Astrocyte of the spinal cord (primary cell): ENCODE measurements around the gene UTS2B.

Experiments
- DNase-seq: peaks from one replicate; pipeline ENCODE4 v3.0.0; 2011; ENCODE audit warnings: low read depth, low spot score
- H3K4me3 ChIP-seq: 2 replicates; pipeline ENCODE4 v1.5.1; 2011; ENCODE audit warnings: low read depth, mild to moderate bottlenecking, low read length, moderate library complexity
- in situ Hi-C: cut with HindIII; loops from 2 replicates; pipeline ENCODE4 v1.10.0; 2017; ENCODE audit warnings: low sequenced_read_pairs
- TF ChIP-seq, protein P1 (sequence below): IDR thresholded peaks from 2 replicates; pipeline ENCODE4 v1.5.1; 2012; ENCODE audit warnings: low read depth, mild to moderate bottlenecking, low read length, inconsistent platforms

Gene UTS2B

DNA sequence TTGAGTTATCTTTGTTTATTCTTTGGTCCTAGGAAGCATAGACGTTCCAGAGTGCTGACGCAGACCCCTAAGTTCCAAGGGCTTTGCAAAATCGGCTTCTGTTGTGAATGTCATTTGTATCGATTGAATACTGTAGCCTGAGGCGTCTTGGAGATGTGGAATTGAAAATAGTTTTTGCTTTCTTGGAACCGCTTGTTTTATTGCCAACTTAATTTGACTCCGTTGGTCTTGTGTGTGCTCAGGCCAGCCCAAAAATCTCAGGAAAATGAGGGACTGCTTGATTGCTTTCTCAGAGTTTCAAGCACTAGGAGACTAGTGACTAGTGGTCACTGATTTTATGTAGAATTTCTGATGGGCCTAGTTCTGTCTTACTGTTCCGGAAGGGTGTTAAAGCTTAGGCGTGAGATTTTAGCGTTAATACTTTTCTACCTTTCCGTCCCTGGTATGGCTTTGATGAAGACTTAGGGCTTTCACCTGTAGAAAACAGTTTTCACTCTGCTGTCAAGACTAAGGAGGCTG is 263 bp upstream of the UTS2B start:
- H3K4me3 ChIP-seq: peak overlapping the region; percentile 88
- TF ChIP-seq, protein P1, sequence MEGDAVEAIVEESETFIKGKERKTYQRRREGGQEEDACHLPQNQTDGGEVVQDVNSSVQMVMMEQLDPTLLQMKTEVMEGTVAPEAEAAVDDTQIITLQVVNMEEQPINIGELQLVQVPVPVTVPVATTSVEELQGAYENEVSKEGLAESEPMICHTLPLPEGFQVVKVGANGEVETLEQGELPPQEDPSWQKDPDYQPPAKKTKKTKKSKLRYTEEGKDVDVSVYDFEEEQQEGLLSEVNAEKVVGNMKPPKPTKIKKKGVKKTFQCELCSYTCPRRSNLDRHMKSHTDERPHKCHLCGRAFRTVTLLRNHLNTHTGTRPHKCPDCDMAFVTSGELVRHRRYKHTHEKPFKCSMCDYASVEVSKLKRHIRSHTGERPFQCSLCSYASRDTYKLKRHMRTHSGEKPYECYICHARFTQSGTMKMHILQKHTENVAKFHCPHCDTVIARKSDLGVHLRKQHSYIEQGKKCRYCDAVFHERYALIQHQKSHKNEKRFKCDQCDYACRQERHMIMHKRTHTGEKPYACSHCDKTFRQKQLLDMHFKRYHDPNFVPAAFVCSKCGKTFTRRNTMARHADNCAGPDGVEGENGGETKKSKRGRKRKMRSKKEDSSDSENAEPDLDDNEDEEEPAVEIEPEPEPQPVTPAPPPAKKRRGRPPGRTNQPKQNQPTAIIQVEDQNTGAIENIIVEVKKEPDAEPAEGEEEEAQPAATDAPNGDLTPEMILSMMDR: no peak
- DNase-seq: peak; percentile 84
- in situ Hi-C loops: no loop called here

GRCh38 chr3:191328962-191329653 is 1.2 kb downstream of the UTS2B start, which contains the start of gene CCDC50:
Gene CCDC50, plus strand, starts transcription at chr3:191329394. Its CDS starts 281 bp downstream, at chr3:191329675.
- in situ Hi-C loops: no loop called here
- peak; percentile 83 for DNase-seq
- TF ChIP-seq, protein P1: no peak
- peak within 1 kb of the TSS; percentile 88 for H3K4me3 ChIP-seq

- no peak for DNase-seq
- peak overlapping the region; percentile 88 for H3K4me3 ChIP-seq
Measured at GRCh38 chr3:191328383-191328961, 1.9 kb downstream of the UTS2B start.

GRCh38 chr3:191327526-191327925 is 2.8 kb downstream of the UTS2B start:
- no peak overlapping the region for H3K4me3 ChIP-seq
- DNase-seq: no peak
- in situ Hi-C loops: no loop called here
- TF ChIP-seq, protein P1: no peak

More at GRCh38 chr3:191328383-191328961, 1.9 kb downstream of the UTS2B start:
- in situ Hi-C loops: no loop called here
- TF ChIP-seq, protein P1: no peak

GRCh38 chr3:191324936-191325335 is 5.4 kb downstream of the UTS2B start:
- no peak overlapping the region for H3K4me3 ChIP-seq
- in situ Hi-C loops: no loop called here
- TF ChIP-seq, protein P1: no peak
- no peak for DNase-seq

GRCh38 chr3:191321019-191321767 is 9.1 kb downstream of the UTS2B start:
- TF ChIP-seq, protein P1: no peak
- no peak for DNase-seq
- H3K4me3 ChIP-seq: no peak overlapping the region
- in situ Hi-C loops: no loop called here
